Measurements from ENCODE around the gene ADGRV1.

Gene ADGRV1

GRCh38 chr5:91127456-91128081, 569.0 kb downstream of the ADGRV1 start:
- no peak for DNase-seq (ENCODE audit: low read depth in 4 of 4, low spot score in 1 of 4)

GRCh38 chr5:91128604-91129003, 570.0 kb downstream of the ADGRV1 start:
- DNase-seq (ENCODE audit: low read depth in 4 of 4, low spot score in 1 of 4), result no peak

DNA sequence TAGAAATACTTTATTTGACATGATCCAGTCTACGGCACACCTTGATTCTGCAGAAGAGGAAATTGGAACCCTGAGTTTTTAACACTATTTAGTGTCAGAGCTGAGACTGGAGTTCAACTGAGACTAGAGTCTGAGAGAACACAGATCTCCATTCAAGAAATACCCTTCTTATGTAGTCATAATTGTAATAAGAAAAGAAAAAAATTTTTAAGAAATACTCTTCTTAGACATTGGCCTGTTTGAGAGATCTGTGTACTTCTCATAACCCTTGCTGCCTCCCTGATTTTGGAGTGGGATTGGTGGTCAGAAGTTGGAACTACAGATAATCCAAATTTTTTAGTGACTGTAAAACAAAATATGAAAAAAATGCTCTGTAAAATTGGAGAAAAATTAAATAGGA, 571.2 kb downstream of the ADGRV1 start:
- no peak for DNase-seq (ENCODE audit: low read depth in 4 of 4, low spot score in 1 of 4)

DNA sequence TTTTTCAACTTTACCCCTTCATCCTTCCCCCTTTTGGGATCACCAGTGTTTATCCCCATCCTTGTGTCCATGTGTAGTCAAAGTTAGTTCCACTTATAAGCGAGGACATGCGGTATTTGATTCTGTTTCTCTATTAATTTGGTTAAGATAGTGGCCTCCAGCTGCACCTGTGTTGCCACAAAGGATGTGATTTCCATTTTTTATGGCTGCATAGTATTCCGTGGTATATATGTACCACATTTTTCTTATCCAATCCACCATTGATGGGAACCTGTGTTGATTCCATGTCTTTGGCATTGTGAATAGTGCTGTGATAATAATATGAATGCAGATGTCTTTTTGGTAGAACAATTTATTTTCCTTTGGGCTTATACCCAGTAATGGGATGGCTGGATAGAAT, 572.2 kb downstream of the ADGRV1 start:
- DNase-seq (ENCODE audit: low read depth in 4 of 4, low spot score in 1 of 4), result no peak

DNA sequence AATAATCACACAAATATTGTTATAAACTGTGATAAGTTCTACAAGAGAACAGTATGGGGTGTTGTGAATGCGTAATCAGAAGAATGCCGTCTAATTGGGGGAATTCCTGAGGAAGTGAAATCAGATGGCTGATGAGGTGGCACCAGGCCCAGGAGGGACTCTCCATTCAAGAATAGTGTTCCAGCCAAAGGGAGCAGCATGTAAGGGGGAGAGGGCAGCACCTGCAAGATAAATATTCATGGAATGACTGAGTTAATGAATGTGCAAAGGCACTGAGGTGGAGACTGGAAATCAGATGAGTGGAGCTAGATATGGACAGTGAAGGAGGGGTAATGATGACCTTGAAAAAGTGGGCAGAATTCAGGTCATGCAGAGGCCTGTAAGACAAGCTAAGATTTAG, 574.0 kb downstream of the ADGRV1 start:
- no peak for DNase-seq (ENCODE audit: low read depth in 4 of 4, low spot score in 1 of 4)

DNA sequence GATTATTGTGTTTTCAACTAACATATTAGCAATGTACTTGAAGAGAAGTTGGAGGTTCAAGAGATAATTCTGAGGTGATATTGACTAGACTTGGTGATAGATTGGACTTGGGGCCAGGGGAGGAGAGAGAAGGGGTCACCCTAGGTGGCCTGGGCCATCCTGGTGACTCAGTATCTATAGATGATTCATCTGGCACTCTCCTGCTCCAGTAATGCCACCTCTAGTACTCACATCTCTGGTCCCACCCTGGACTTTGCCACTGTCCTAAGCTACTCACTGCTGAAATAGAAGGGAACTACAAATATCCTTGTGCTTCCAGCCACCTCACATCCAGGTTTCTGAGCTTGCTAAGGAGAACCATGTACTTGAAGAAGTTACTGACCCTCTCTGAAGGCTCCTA, 574.6 kb downstream of the ADGRV1 start:
- no peak for DNase-seq (ENCODE audit: low read depth in 4 of 4, low spot score in 1 of 4)

DNA sequence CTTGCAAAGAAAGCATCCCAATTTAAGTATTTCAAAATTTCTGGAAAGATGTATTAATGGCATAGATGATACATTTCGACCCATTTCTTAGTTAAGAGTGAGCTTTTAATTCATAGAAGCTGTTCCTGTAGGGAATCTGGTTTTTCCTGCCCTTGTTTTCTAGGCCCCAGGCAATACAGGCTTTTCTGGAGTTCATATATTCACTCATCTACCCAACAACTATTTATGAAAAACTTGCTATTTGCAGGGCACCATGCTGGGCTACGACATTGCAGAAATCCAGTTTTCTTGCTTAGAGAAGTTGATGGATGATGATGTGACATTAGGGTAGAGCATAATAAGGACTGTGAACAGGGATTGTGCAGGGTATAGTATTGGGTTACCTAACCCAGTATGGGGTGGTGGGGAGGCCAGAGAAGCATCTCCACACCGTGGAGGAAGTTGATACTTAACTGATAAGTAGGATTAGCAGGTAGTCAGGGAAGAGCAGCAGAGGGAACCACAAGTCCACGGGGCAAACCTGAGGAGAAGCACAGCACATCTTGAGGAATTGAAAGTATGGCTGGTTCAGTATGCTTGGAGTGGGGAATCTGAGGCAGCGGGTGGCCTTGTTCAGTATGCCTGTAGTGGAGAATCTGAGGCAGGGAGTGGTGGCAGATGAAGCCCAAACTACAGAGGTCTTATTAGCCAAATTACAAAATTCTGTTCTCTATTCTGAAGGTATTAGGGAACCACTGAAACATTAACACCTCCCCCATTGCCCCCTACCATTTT, 577.1 kb downstream of the ADGRV1 start:
- no peak for DNase-seq (ENCODE audit: low read depth in 4 of 4, low spot score in 1 of 4)

DNA sequence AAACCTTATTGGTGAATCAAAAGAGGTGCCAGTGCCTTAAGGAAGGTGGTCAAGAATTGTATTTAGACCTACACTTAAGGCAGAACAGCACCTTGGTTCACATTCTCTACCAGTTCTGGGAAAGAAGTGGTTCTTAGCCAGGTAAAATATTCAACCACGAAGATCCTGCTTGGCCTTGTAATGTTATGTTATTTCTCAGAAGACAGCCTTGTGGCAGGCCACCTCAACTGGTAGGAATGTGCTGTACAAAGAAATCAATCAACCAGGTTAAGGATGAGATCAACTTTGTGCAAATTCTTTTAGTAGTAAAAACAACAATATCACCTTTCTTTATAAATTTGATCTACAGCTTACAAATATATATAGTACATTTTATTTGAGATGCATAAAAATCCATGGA, 577.7 kb downstream of the ADGRV1 start:
- no peak for DNase-seq (ENCODE audit: low read depth in 4 of 4, low spot score in 1 of 4)

DNA sequence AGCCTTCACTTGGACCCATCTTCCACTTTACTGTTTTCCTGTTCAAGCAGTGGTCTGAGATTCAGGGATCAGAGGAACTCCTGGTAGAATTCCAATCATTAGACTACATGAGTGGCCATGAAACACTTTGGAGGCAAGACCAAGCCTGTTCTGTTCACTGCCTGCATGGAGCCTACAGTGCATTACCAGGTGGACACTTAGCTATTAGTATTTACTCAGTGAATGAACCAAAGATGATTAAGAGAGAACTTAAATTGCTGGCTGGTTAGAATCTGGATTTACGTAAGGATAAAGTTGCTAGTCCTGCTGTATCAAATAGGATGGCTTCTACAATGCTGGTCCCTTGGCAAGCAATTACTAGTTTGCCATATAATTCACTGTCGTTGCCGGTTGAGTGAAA, 579.0 kb downstream of the ADGRV1 start:
- DNase-seq (ENCODE audit: low read depth in 4 of 4, low spot score in 1 of 4), result no peak

DNA sequence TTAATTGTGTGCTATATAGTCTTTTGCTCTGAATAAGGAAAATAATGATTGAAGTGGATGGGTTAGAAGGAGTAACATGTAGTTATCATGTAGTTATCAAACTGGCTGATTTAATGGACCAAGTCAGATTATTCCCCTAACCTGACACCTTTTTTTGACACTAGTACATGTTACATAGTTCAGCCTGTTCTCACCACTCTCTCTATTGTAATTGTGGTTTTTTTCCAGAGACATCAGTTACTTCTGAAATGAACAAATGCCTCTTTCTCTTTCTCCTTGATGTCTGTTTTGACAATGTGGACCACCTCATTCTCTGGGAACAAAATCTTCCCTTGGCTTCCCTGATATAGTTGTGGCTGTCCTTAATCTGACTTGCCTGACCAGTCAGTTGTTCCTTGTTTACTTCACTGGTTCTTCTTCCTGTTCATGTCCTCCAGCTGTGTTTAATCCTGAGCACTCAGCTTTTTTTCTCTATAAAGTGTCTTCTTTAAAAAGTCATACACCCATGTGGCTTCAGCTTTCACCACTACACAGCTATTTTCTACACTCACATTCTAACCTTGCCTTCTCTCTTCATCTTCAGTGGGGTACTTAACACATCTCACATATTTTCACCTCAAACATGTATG, 581.1 kb downstream of the ADGRV1 start:
- DNase-seq (ENCODE audit: low read depth in 4 of 4, low spot score in 1 of 4), result no peak

GRCh38 chr5:91140657-91141056, 582.1 kb downstream of the ADGRV1 start:
- no peak for DNase-seq (ENCODE audit: low read depth in 4 of 4, low spot score in 1 of 4)

DNA sequence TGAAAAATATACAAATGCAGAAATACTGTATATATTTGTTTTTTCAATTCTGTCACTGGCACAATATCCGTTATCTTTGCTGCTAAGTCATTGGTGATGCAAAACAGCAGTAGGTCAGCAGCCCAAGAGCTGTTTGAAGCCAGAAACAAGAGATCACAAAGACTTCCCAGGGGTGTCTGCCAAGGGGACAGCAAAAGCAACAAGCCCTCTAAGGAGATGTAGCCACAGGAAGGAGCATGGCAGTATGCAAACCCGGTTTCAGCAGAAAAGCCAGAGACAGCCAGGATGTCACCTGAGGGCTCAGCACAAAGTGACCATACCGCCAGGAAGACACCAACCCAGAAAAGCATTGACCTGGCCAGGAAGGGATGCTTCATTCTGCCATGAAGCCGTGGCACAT, 583.0 kb downstream of the ADGRV1 start:
- DNase-seq (ENCODE audit: low read depth in 4 of 4, low spot score in 1 of 4), result no peak

GRCh38 chr5:91142386-91142785, 583.8 kb downstream of the ADGRV1 start:
- no peak for DNase-seq (ENCODE audit: low read depth in 4 of 4, low spot score in 1 of 4)

DNA sequence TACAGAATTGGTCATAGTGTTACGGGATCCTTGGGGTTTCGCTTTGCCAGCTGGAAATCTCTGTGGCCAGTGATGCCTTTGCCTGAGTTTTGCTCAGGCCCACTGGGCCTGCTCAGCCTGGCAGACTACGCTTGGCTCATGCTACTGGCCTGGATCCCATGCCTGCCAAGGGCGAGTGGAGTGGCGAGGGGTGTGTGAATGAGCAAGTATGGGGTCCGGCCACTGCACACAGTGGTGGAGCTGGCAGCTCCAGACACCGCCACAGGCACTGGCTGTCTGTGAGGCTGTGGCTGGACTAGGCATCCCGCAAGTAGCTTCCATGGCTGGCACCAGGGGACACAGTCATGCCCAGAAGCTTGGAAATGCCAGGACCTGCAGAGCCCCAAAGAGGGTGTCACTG, 584.2 kb downstream of the ADGRV1 start:
- no peak for DNase-seq (ENCODE audit: low read depth in 4 of 4, low spot score in 1 of 4)

DNA sequence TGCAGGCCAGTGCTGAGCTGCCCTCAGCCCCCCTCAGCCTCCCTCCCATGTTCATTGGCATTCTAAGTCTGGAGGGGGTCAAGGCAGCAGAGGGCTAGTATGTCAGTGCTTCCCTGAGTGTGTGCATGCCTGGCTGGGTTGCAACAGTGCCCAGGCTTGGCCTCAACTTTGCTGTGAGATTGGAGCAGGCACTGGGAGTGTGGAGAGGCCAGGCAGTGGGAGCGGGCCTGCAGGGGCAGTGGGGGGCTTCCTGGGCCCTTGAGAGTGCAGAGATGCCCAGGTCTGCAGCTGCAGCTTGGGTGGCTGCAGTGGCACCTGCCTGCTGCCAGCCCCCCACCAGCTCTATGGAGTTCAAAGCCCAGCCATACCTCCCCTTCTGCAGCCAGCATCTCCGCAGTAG, 585.2 kb downstream of the ADGRV1 start:
- DNase-seq (ENCODE audit: low read depth in 4 of 4, low spot score in 1 of 4), result no peak

DNA sequence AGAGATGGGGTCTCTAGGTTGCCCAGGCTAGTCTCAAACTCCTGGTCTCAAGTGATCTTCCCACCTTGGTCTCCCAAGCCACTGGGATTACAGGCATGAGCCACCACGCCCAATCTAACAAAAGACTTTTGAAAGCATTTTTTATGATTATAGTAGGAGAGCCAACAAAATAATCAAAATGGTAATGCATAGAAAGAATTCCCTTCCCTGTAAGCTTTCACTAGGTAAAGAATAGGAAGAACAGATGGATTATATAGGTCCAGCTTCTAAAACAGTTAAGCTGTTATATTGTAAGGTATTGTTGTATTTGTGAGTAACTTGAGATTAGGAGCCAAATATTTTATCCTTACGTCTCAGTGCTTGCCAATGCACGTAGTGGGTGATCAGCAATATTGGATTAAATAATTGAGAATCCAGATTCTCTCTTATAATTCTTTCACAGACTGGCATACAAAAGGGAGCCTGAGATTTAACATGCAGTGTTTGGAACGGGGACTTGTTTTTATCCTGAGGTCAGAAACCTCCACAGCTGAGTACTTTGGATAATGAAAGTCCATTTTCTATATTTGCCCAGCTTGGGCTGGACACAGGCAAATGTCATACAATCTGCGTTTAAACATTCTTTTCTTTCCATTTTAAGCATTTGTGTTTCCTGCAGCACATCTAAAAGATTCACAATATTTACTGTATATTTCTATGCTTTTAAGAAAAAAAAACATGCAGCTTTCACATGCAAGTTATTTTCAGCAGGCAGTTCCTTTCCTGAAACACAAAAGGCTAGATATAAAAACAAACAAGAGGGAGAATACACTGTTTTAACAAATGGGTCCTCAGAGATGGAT, 586.1 kb downstream of the ADGRV1 start:
- no peak for DNase-seq (ENCODE audit: low read depth in 4 of 4, low spot score in 1 of 4)

- no peak for DNase-seq (ENCODE audit: low read depth in 4 of 4, low spot score in 1 of 4)
These were observed 586.7 kb downstream of the ADGRV1 start for GRCh38 chr5:91145333-91145620.

GRCh38 chr5:91146230-91146629, 587.6 kb downstream of the ADGRV1 start:
- no peak for DNase-seq (ENCODE audit: low read depth in 4 of 4, low spot score in 1 of 4)

- no peak for DNase-seq (ENCODE audit: low read depth in 4 of 4, low spot score in 1 of 4)
These were observed 588.5 kb downstream of the ADGRV1 start for GRCh38 chr5:91146905-91147600.

DNA sequence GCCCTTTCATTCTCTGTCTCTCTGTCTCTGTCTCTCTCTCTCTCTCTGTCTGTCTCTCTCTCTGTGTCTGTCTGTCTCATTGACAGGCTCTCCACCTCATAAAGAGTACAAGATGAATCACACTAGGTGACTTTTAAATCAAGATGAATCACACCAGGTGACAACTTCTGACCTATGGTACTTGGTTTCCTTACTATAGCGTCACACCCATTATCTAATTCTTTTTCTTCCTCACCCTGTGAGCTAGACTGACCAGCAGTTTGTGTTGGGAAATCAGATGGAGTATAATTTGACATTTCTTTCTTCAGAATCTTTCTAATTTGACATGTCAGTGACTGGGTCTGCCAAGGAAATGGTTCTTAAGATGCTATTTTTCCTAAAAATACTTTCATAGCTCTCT, 591.6 kb downstream of the ADGRV1 start:
- DNase-seq (ENCODE audit: low read depth in 4 of 4, low spot score in 1 of 4), result no peak

- DNase-seq (ENCODE audit: low read depth in 4 of 4, low spot score in 1 of 4), result no peak
These were observed 592.0 kb downstream of the ADGRV1 start for GRCh38 chr5:91150636-91151035.
